GM13977 (cell line): Measurements from ENCODE around the gene CACNA2D4.

Experiments used
- DNase-seq: peaks from one replicate; pipeline ENCODE4 v3.0.0; 2012; ENCODE audit warnings: low spot score
- in situ Hi-C: fragments of 300-500 bp; cut with MboI; formaldehyde crosslinking; loops from one replicate; pipeline ENCODE4 v1.12.0; 2022; ENCODE audit warnings: low sequenced_read_pairs, low pct_unique_long_range_greater_than_20kb, mixed read lengths, inconsistent platforms; ENCODE audit not compliant: unreplicated experiment
- TF ChIP-seq, protein P1 (sequence below): IDR thresholded peaks from 2 replicates; pipeline ENCODE4 v1.5.1; 2012; ENCODE audit warnings: mild to moderate bottlenecking, control low read depth; ENCODE audit not compliant: insufficient read depth; ENCODE audit errors: extremely low read depth, missing control alignments

The CACNA2D4 gene

DNA sequence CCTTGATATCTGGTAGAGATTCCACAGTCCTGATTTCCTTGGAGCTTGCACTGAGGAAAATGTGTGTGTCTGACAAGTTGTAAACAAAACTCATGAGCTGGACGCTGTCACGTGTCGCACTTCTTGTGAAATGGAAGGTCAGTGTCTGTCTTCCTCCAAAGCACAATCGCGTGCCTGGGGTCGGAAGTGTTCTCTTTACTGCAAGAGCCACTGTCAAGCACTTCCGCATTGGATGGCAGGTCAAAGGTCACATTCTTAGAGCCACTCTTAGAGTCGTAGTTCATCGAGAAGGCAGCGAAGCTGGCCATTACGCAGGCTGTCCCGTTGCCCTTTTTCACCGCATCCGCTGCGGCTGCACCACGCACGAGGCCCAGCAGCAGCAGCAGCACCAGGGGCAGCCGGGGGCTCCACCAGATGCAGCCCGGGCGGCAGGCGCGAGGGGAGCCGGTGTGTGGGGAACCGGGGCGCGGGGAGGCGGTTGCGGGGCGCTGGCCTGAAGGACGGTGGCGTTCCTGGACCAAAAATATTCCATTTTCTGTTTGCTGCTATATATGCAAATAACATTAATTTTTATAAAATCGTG is 53.1 kb downstream of the CACNA2D4 start:
- TF ChIP-seq, protein P1, sequence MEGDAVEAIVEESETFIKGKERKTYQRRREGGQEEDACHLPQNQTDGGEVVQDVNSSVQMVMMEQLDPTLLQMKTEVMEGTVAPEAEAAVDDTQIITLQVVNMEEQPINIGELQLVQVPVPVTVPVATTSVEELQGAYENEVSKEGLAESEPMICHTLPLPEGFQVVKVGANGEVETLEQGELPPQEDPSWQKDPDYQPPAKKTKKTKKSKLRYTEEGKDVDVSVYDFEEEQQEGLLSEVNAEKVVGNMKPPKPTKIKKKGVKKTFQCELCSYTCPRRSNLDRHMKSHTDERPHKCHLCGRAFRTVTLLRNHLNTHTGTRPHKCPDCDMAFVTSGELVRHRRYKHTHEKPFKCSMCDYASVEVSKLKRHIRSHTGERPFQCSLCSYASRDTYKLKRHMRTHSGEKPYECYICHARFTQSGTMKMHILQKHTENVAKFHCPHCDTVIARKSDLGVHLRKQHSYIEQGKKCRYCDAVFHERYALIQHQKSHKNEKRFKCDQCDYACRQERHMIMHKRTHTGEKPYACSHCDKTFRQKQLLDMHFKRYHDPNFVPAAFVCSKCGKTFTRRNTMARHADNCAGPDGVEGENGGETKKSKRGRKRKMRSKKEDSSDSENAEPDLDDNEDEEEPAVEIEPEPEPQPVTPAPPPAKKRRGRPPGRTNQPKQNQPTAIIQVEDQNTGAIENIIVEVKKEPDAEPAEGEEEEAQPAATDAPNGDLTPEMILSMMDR: no peak

DNA sequence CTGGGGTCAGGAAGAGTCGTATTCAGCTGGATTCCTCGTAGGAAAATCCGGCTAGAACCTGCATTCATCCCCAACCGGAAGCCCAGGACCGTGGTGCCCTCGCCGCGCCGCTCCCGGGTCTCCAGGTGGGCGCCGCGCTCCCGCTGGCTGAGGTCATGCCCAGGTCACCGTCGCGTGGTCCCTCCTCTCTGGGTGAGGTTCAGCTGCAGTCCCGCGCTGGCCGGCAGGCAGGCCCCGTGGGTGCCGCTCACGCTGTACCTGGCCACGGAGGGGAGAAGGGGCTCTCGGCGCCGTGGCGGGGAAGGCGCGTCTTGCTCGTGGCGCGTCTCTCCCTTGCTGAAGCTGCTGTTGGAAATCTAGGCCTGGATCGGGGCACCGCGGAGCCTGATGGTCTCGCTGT is 53.6 kb downstream of the CACNA2D4 start:
- in situ Hi-C loops: no loop called here
- no peak for DNase-seq
- TF ChIP-seq, protein P1: no peak

More for the DNA sequence above, 53.1 kb downstream of the CACNA2D4 start:
- in situ Hi-C loops: no loop called here
- DNase-seq: no peak

DNA sequence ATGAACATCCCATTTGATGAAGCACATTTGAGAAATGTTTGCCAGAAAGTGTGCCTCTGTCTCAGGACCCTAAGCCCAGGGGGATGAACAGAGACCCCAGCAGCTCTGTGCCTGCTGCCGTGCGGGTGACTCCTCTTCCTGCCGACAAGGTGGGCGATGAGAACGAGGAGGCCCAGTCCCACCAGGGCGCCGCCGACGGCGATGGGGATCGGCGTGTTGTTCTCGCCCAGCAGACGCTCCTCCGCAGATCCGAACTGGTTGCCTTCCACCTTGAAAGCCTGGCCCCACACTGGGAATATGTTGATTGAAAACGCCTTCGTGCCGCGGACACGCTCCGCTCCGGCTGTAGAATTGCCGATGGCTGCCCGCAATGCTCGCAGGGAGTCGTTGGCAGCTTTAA is 54.0 kb downstream of the CACNA2D4 start:
- in situ Hi-C loops: no loop called here
- TF ChIP-seq, protein P1: no peak
- no peak for DNase-seq

DNA sequence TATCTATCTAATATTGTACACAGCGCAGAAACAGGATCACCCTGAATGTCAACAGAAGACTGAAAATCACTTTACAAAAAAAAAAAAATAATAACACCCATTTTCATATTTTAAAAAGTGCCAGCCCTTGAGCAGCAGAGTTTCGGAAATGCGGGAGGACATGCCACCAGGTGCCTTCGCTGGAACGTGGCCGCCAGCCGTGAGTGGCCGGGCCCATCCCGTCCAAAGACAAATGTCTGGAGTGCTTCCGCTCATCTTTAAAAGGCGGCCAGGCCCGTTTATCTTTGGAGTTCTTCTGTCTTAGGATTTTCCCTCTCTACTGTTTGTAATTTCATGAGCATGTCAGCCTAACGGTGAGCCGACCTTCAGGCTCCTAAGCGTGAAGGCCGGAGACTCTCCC is 54.6 kb downstream of the CACNA2D4 start:
- in situ Hi-C loops: no loop called here
- TF ChIP-seq, protein P1: no peak
- no peak for DNase-seq

DNA sequence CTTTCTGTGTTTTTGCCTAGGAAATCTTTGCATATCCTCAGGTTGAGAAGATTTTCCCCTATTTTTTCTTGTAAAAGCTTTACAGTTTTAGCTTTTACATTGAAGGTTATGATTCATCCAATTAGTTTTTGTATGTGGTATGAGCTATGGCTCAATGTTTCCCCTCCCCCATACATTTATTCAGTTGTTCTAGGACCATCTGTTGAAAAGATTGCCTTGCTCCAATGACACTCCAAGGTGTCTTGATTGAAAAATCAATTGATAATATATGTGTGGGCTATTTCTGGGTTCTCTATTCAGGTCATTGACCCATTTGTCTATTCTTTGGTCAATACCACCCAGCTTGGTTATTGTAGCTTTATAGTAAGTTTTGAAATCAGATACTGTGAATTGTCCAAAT is 55.5 kb downstream of the CACNA2D4 start:
- DNase-seq: no peak
- in situ Hi-C loops: no loop called here
- TF ChIP-seq, protein P1: no peak

DNA sequence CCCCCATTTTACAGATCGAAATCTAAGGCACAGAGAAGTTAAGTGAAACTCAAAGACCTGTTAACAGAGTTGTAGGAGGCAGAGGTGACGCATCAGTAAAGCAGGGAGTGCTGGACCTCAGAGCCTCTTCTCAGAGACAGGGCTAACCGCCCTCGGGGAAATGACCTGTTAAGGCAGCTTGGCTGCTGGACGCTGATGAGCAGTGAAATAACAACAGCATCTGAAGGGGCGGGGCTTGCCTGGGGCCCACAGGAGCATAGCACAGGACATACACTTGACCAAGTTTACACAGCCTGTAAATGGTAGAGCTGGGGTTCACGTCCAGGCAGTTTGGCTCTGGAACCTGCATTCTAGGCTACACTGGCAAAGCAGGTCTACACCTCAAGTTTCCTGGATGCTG is 58.8 kb downstream of the CACNA2D4 start:
- TF ChIP-seq, protein P1: no peak
- DNase-seq: no peak
- in situ Hi-C loops: no loop called here
